HG02588 (cell line): ENCODE measurements around the gene RNF149.
A peak's percentile ranks its signal among the peaks of the same experiment; 100 is the strongest.

ENCODE experiments used
- ATAC-seq: cut with Tn5 transposase; IDR thresholded peaks from one replicate; pipeline ENCODE4 v1.9.1; 2021; ENCODE audit warnings: mild to moderate bottlenecking, moderate library complexity; ENCODE audit not compliant: unreplicated experiment

RNF149 gene

GRCh38 chr2:101299604-101300003 is 8.9 kb downstream of the RNF149 start:
- no peak for ATAC-seq

- ATAC-seq = no peak
These were observed 11.1 kb downstream of the RNF149 start for GRCh38 chr2:101297383-101297782.

- ATAC-seq = no peak
These were observed 12.1 kb downstream of the RNF149 start for GRCh38 chr2:101296371-101296770.

DNA sequence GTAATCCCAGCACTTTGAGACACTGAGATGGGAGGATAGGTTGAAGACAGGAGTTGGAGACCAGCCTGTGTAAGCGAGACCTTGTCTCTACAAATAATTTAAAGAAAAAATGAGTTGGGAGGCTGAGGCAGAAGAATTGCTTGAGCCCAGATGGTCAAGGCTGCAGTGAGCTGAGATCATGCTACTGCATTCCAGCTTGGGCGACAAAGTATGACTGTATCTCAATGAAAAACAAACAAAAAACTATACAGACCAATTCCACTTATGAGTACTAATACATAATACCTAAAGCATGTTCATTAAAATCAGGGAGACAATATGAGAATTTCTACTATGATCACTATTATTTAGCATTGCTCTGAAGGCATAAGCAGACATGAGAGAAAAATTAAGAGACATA is 12.6 kb downstream of the RNF149 start:
- no peak for ATAC-seq

- ATAC-seq = no peak
These were observed 13.6 kb downstream of the RNF149 start for GRCh38 chr2:101294861-101295260.

- ATAC-seq = no peak
These were observed 15.0 kb downstream of the RNF149 start for GRCh38 chr2:101293544-101293943.

DNA sequence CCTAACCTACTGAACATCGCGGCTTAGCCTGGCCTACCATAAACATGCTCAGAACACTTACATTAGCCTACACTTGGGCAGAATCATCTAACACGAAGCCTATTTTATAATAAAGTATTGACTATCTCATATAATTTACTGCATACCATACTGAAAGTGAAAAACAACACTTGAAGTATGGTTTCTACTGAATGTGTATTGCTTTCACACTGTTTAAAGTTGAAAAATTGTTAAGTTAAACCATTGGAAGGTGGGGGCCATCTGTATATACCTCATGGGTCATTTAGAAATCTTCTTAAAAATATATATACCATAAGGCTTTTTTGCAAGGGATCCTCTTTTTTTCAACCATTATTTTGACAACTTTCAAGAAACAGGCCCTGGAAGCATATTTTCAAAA is 16.5 kb downstream of the RNF149 start:
- no peak for ATAC-seq

GRCh38 chr2:101290711-101291110 is 17.8 kb downstream of the RNF149 start:
- ATAC-seq = no peak

- ATAC-seq = no peak
These were observed 21.2 kb downstream of the RNF149 start for GRCh38 chr2:101287303-101287702.

DNA sequence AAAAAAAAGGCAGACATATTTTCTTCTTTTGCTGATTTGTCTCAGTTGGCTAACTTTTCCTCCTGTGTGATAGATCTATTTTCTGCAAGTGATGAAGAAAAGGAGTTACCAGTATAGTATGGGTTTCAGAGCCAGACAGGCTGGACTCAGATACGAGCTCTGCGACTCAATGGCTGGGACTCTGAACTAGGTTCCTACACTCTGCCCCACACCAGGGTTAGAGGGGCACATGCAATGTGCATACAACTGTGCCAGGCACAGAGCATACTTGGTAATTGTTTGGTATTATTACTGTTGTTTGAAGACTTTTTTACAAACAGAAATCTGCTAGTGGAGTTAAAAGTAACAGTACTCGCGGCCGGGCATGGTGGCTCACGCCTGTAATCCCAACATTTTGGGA is 21.8 kb downstream of the RNF149 start:
- no peak for ATAC-seq

DNA sequence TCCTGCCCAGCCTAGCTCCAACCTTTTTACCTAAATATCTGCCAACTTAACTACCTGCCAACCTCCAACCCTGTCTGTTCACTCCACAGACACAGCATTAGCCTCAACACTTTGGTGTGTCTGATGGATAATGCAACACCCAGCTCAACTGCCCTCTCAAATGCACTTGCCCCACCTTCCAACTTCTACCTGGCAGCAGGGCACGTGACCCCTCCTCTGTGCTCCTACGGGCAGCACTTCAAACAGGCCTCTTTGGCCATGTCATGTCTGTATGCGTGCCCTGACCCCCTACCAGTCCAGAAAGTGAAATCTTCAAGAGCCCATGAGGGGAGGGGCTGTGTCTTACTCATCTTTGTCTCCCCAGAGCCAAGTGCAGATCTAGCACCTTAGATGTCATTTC is 25.5 kb downstream of the RNF149 start:
- ATAC-seq = no peak

DNA sequence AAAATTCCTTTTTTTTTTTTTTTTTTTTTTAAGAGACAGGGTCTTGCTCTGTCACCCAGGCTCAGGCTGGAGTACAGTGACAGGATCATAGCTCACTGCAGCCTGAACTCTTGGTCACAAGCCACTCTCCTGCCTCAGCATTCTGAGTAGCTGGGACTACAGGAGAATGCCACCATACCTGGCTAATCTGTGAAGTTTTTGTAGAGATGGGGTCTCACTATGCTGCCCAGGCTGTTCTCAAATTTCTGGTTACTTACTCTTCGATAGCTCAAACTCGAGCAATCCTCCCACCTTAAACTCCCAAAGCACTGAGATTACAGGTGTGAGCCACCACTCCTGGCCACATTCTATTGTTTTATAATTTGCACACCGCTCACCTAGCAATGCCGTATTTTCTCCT is 27.0 kb downstream of the RNF149 start:
- no peak for ATAC-seq

DNA sequence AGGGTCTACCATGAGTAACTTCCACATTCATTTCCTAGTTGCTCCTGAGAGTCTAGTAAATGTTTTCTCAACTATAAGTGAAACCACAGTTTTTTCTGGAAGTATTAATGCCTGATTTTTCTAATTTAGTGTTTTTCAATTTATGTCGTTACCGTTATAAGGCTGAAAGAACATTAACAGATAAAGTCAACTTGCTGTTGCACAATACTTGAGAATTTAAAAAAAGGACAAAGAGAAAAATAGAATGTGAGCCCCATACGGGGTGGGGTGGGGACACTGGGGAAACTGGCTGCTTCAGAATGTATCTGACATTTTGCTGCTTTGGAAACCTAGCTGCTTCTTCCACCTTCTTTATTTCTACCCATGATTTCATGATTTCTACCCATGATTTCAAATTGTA is 29.6 kb downstream of the RNF149 start:
- no peak for ATAC-seq

DNA sequence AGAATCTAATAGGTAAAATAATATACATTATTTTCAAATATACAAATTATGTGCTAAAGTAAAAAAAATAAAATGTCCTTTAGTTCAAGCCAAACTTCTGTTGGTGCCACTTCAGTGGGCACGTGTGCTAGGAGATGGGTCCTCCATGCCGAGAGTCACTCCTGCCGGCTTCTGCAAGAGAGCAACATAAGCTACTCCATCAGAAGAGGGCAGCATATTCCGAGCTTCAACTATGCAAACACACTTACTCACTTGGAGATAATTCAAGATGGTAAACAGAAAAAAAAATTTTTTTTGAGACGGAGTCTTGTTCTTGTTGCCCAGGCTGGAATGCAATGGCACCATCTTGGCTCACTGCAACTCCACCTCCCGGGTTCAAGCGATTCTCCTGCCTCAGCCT is 31.4 kb downstream of the RNF149 start:
- ATAC-seq = no peak

- no peak for ATAC-seq
These were observed 34.4 kb downstream of the RNF149 start for GRCh38 chr2:101274142-101274541.

DNA sequence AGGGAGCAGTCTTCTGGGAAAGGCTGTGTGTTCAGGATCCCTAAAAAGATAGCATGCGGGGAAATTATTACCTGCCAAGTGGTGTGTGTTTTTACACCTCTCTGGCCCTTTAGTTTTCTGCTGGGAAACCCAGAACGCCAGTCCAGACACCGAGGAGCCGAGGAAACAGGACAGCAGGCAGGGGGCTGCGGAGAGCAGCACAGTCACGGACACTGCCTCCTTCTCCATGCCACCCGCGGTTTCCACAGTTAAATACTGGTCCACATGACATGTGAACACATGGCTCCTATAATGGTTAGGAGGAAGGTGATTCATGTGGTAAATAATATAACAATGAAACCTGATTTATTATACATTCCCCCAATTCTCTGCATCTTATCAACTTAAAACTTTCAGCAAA is 35.4 kb downstream of the RNF149 start:
- ATAC-seq = no peak

DNA sequence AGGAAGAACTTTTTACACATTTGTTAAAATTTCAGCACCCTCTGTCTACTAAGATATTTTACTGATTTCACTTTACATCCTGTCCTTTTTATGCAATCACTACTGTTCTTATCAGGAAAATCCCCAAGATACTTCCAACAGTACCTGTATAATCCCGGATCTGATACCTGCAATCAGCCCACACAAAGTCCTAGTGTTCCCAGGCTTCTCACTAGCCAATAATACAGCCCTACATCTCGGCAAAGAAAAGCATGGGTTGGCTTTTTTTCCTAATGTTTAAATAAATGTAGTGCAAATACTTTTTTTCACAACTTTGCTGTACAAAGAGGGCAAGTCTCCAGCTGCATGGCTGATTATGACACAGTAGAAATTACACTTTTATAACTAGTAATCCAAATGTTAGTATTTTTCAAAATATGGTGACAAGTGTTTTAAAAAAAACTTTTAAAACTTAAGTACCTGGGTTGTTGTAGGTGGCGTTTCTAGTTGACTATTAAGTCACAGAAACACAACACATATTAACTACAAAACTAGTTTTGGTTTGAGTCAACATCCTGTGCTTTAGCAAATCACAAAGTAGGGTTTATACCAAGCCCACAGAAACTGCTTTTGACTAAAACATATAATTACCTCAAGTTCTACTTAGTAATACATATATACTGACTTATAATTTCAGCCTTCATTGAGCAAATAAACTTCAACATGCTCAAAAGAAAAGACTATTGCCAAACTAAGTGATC is 36.3 kb downstream of the RNF149 start:
- peak; percentile 80 for ATAC-seq

DNA sequence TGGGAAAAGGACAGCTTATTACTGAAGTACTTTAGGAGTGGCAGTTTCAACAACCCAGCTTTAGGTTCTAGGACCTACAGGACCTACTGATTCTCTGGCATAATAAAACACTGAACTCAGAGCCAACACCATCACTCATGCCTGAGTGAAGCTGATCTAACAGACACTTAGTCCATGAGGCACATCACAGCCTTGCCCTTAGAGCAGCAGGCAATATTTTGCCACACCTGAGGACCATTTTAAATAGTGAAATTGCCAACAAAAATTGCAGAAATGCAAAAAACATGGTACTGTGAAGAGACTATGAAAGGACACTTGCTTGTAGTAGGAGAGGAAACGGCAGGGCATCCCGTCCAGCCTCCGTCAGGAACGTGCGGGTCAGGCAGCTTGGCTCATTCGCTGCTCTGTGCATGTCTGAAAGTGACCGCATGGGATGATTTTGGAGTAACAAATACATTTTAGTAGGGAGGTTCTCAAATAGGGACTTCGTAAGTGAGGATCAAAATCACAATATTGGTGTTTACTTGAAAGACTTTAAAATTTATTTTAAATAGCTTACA is 37.7 kb downstream of the RNF149 start:
- ATAC-seq = no peak

- ATAC-seq = peak; percentile 43
These were observed 40.5 kb downstream of the RNF149 start for GRCh38 chr2:101267671-101268656.

- ATAC-seq = no peak
These were observed 42.5 kb downstream of the RNF149 start for GRCh38 chr2:101265893-101266499.

GRCh38 chr2:101264360-101264939 is 44.1 kb downstream of the RNF149 start:
- ATAC-seq = no peak
